Neural progenitor cell (in vitro differentiated cells): Measurements from ENCODE around the gene PNPT1.

Experiments
- CTCF ChIP-seq: fragments of 200-600 bp; sonication (generic); IDR thresholded peaks from 2 replicates; pipeline ENCODE4 v1.5.1; 2017; ENCODE audit warnings: antibody characterized with exemption, mild to moderate bottlenecking
- EZH2 ChIP-seq: fragments of 200-600 bp; sonication (generic); IDR thresholded peaks from 2 replicates; pipeline ENCODE4 v1.6.1; 2017; ENCODE audit warnings: antibody characterized with exemption, mild to moderate bottlenecking, moderate library complexity

GRCh38 chr2:55627915-55628314 is 65.7 kb downstream of the PNPT1 start:
- TF ChIP-seq EZH2 (no peak), CTCF (no peak)
